ENCODE measurements around the gene NCOR2.

Gene NCOR2

DNA sequence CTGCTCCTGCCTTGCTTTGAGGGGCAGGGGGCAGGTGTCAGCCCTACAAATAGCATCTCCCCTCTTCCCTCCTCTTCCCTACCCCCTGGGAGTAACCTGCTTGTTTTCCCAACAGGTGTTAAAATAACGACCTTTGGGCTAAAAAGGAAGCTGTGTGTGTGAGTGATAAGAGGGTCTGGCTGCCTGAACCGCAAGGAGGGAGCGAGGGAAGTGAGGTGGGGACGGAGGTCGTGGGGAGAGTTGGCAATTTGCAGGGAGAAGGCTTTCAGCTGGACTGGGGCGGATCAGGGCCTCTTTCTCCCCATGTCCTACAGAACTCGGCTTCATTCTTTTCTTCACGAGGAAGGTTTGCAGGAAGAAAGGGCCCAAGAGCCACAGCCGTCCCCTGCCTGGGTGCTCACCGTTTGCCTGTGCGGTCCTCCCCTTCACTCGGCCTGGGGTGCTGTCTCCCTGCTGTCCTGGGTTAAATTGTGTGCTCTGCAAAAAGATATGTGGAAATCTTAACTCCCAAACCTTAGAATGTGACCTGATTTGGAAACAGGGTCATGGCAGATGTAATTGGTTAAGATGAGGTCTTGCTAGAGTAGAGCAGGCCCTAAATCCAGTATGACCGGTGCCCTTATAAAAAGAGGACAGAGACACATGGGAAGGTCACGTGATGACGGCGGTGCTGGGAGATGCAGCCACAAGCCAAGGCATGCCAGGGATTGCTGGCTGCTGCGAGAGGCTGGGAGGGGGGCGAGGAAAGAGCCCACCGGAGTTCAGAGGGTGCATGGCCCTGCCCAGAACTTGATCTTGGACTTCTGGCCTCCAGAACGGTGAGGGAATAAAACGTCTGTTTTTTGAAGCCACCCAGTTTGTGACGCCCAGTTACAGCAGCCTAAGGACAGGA lies 38.7 kb upstream of the NCOR2 start:
- no peaks in the 10 kb centered on the region for H3K4me1 ChIP-seq
- in situ Hi-C loops (cut with MboI; ENCODE audit: low sequenced_read_pairs), result no loop called here

GRCh38 chr12:124605150-124605882 lies 37.9 kb upstream of the NCOR2 start:
- H3K36me3 ChIP-seq (replicated peaks), result no peaks in the 10 kb centered on the region
- peak in 1 of 2 experiments; percentile 26 for DNase-seq (ENCODE audit: low spot score in 2 of 2)
- H3K27me3 ChIP-seq (ENCODE audit: low read depth), result no peaks in the 10 kb centered on the region
- H3K9me3 ChIP-seq, result no peaks in the 10 kb centered on the region
- in situ Hi-C loops (cut with MboI; ENCODE audit: low sequenced_read_pairs), result no loop called here
- no peaks in the 10 kb centered on the region for H3K4me1 ChIP-seq
- H3K4me3 ChIP-seq, result no peak overlapping the region

More for the DNA sequence above, 38.7 kb upstream of the NCOR2 start:
- Histone ChIP-seq H3K36me3 (replicated peaks) (no peaks in the 10 kb centered on the region), H3K27me3 (ENCODE audit: low read depth) (no peaks in the 10 kb centered on the region), H3K4me3 (no peak overlapping the region), H3K9me3 (no peaks in the 10 kb centered on the region)
- DNase-seq (ENCODE audit: low spot score in 2 of 2), result no peak

- no peaks in the 10 kb centered on the region for H3K27me3 ChIP-seq (ENCODE audit: low read depth)
These were observed 36.9 kb upstream of the NCOR2 start for GRCh38 chr12:124604264-124604680.

DNA sequence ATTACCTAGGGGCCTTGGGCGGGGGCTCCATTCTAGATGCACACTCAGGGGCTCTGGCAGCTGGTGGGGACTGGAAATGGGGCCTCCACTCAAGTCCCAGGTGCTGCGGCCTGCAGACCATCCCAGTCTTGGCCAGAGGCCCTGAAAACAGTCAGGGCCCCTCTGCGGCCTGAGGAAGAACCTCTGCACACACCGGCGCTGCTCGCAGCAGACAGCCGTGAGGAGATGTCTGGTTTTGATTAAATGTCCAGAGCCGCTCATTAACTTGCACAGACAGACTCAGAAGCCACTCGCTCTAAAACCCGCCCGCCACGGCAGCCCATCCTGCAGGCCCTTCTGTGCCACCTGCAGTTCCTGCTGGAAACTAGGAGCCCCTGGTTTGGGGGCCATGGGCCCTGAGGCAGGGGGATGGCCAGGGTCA lies 36.4 kb upstream of the NCOR2 start:
- H3K4me3 ChIP-seq, result no peak overlapping the region
- in situ Hi-C loops (cut with MboI; ENCODE audit: low sequenced_read_pairs), result no loop called here
- H3K36me3 ChIP-seq (replicated peaks), result no peaks in the 10 kb centered on the region
- H3K9me3 ChIP-seq, result no peaks in the 10 kb centered on the region
- H3K4me1 ChIP-seq, result no peaks in the 10 kb centered on the region
- DNase-seq (ENCODE audit: low spot score in 2 of 2), result no peak
- H3K27me3 ChIP-seq (ENCODE audit: low read depth), result no peaks in the 10 kb centered on the region

More at GRCh38 chr12:124604264-124604680, 36.9 kb upstream of the NCOR2 start:
- H3K4me3 ChIP-seq, result no peak overlapping the region
- no peaks in the 10 kb centered on the region for H3K36me3 ChIP-seq (replicated peaks)
- H3K4me1 ChIP-seq, result no peaks in the 10 kb centered on the region
- in situ Hi-C loops (cut with MboI; ENCODE audit: low sequenced_read_pairs), result no loop called here
- no peak for DNase-seq (ENCODE audit: low spot score in 2 of 2)
- H3K9me3 ChIP-seq, result no peaks in the 10 kb centered on the region

- no peak for DNase-seq (ENCODE audit: low spot score in 2 of 2)
These were observed 35.7 kb upstream of the NCOR2 start for GRCh38 chr12:124603100-124603541.

DNA sequence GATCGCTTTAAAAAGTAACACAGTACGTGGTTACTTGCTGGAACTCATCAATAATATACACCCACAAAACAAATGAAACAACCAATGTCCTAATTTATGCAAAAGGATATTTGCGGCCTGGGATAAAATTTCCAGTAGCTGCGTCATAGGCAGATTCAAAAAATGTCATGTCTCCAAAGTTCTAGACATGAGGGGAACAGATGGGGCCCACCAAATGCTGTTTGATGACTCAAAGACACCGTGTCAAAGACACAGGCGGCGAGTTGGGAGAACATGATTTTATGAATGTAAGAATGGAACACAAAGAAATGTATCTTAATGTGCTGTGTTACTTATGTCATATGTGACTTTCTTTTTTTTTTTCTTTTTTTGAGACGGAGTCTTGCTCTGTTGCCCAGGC lies 34.3 kb upstream of the NCOR2 start:
- in situ Hi-C loops (cut with MboI; ENCODE audit: low sequenced_read_pairs), result no loop called here

More at GRCh38 chr12:124603100-124603541, 35.7 kb upstream of the NCOR2 start:
- H3K4me1 ChIP-seq, result no peaks in the 10 kb centered on the region
- H3K4me3 ChIP-seq, result no peak overlapping the region
- H3K27me3 ChIP-seq (ENCODE audit: low read depth), result no peaks in the 10 kb centered on the region
- no peaks in the 10 kb centered on the region for H3K9me3 ChIP-seq
- in situ Hi-C loops (cut with MboI; ENCODE audit: low sequenced_read_pairs), result no loop called here
- no peaks in the 10 kb centered on the region for H3K36me3 ChIP-seq (replicated peaks)

GRCh38 chr12:124599074-124599999 lies 31.9 kb upstream of the NCOR2 start:
- no peak for DNase-seq (ENCODE audit: low spot score in 2 of 2)

More for the DNA sequence above, 34.3 kb upstream of the NCOR2 start:
- no peaks in the 10 kb centered on the region for H3K9me3 ChIP-seq
- H3K36me3 ChIP-seq (replicated peaks), result no peaks in the 10 kb centered on the region
- H3K4me1 ChIP-seq, result no peaks in the 10 kb centered on the region
- no peaks in the 10 kb centered on the region for H3K27me3 ChIP-seq (ENCODE audit: low read depth)
- no peak for DNase-seq (ENCODE audit: low spot score in 2 of 2)
- no peak overlapping the region for H3K4me3 ChIP-seq

DNA sequence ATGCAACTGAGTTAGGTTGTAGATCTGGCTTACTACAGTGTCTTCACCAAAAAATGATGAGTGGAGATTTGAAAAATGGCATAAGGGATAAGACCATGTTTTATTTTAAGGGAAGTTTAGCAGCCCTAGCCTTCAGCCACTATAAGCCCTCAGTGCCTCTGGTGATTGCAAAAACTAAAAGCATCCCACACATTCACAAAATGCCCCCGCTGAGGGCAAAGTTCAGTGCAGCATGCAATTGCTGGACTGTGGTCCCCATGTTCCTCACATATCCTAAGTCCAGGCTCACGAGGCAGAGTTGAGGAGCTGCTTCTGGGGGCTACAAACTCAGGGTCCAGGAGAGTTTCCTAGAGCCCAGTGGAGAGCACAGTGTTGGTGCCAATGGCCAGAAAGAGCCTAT lies 29.6 kb upstream of the NCOR2 start:
- in situ Hi-C loops (cut with MboI; ENCODE audit: low sequenced_read_pairs), result no loop called here

More at GRCh38 chr12:124599074-124599999, 31.9 kb upstream of the NCOR2 start:
- Histone ChIP-seq H3K27me3 (ENCODE audit: low read depth) (no peaks in the 10 kb centered on the region), H3K4me3 (no peak overlapping the region), H3K9me3 (no peaks in the 10 kb centered on the region), H3K36me3 (replicated peaks) (no peaks in the 10 kb centered on the region), H3K4me1 (no peaks in the 10 kb centered on the region)
- in situ Hi-C loops (cut with MboI; ENCODE audit: low sequenced_read_pairs), result no loop called here

GRCh38 chr12:124595444-124595843 lies 28.0 kb upstream of the NCOR2 start:
- H3K36me3 ChIP-seq (replicated peaks), result no peaks in the 10 kb centered on the region
- H3K27me3 ChIP-seq (ENCODE audit: low read depth), result no peaks in the 10 kb centered on the region
- H3K9me3 ChIP-seq, result no peaks in the 10 kb centered on the region
- no peaks in the 10 kb centered on the region for H3K4me1 ChIP-seq
- in situ Hi-C loops (cut with MboI; ENCODE audit: low sequenced_read_pairs), result no loop called here
- no peak for DNase-seq (ENCODE audit: low spot score in 2 of 2)
- H3K4me3 ChIP-seq, result no peak overlapping the region

More for the DNA sequence above, 29.6 kb upstream of the NCOR2 start:
- H3K4me1 ChIP-seq, result no peaks in the 10 kb centered on the region
- H3K9me3 ChIP-seq, result no peaks in the 10 kb centered on the region
- H3K27me3 ChIP-seq (ENCODE audit: low read depth), result no peaks in the 10 kb centered on the region
- no peak overlapping the region for H3K4me3 ChIP-seq
- DNase-seq (ENCODE audit: low spot score in 2 of 2), result no peak
- H3K36me3 ChIP-seq (replicated peaks), result no peaks in the 10 kb centered on the region

DNA sequence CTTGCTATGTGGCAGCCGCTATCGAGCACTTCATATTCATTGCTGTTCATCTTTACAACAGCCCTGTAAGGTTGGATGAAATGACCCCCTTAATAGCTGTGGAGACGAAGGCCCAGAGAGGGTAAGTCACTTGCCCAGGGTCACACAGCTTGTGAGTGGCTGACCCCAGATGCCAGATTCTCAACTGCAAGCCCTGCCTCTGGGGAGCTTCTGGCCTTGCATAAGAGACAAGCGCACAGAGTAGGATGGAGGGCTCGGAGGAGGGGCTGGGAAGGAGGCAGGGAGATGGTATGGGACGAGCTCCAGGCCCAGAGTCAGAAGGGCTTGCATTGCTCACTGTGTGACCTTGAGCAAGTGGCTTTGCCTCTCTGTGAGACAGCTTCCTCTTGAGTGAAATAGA lies 27.4 kb upstream of the NCOR2 start:
- in situ Hi-C loops (cut with MboI; ENCODE audit: low sequenced_read_pairs), result no loop called here
- Histone ChIP-seq H3K36me3 (replicated peaks) (no peaks in the 10 kb centered on the region), H3K27me3 (ENCODE audit: low read depth) (no peaks in the 10 kb centered on the region), H3K9me3 (no peaks in the 10 kb centered on the region), H3K4me3 (no peak overlapping the region), H3K4me1 (no peaks in the 10 kb centered on the region)
- no peak for DNase-seq (ENCODE audit: low spot score in 2 of 2)

DNA sequence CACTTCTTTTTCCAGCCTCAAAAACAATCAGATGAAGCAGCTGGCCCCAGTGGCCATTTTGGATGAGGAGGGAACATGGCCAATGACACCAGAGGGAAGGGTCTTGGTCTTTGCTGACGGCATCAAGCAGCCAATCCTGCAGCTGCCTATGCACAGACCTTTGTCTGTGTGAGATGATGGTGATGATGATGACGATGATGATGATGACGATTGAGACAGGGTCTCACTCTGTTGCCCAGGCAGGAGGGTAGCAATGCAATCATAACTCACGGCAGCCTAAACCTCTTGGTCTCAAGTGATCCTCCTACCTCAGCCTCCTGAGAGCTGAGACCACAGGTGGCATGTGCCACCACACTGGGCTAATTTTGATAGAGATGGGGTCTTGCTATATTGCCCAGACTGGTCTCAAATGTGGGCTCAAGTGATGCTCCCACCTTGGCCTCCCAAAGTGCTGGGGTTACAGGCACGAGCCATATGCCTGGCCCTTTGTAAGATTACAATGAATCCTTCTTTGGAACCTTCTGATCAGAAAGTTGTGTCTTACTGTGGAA lies 26.5 kb upstream of the NCOR2 start:
- Histone ChIP-seq H3K36me3 (replicated peaks) (no peaks in the 10 kb centered on the region), H3K4me1 (no peaks in the 10 kb centered on the region), H3K27me3 (ENCODE audit: low read depth) (0 out of 2 replicates have a peak, but pooled peaks cover under 1% of the 10 kb centered on the region), H3K4me3 (no peak overlapping the region), H3K9me3 (no peaks in the 10 kb centered on the region)
- in situ Hi-C loops (cut with MboI; ENCODE audit: low sequenced_read_pairs), result no loop called here
- no peak for DNase-seq (ENCODE audit: low spot score in 2 of 2)

- H3K9me3 ChIP-seq, result no peaks in the 10 kb centered on the region
- H3K4me3 ChIP-seq, result no peak overlapping the region
These were observed 25.8 kb upstream of the NCOR2 start for GRCh38 chr12:124593176-124593575.

More at GRCh38 chr12:124593176-124593575, 25.8 kb upstream of the NCOR2 start:
- in situ Hi-C loops (cut with MboI; ENCODE audit: low sequenced_read_pairs), result no loop called here
- Histone ChIP-seq H3K27me3 (ENCODE audit: low read depth) (0 out of 2 replicates have a peak, but pooled peaks cover 5% of the 10 kb centered on the region), H3K4me1 (no peaks in the 10 kb centered on the region), H3K36me3 (replicated peaks) (no peaks in the 10 kb centered on the region)
- DNase-seq (ENCODE audit: low spot score in 2 of 2), result no peak

Measured in HAP-1 (cell line).